Progenitor cell of endocrine pancreas (in vitro differentiated cells): ENCODE results near the gene UBAC2. TPM values are rescaled to one million over a fixed set of nuclear protein-coding genes. Genes with fewer than 3 reads are reported as not detected.
A peak's percentile ranks its signal among the peaks of the same experiment; 100 is the strongest.

ENCODE experiments used
- DNase-seq: peaks from one replicate; pipeline ENCODE4 v3.0.0; 2021; ENCODE audit warnings: low spot score; ENCODE audit not compliant: unreplicated experiment
- H3K27ac Mint-ChIP-seq: 2 replicates; pipeline ENCODE4 v1.8.0; 2021; ENCODE audit warnings: mild to moderate bottlenecking, moderate library complexity, mixed read lengths
- H3K27me3 Mint-ChIP-seq: 2 replicates; pipeline ENCODE4 v1.8.0; 2021; ENCODE audit warnings: mixed read lengths
- H3K36me3 Mint-ChIP-seq: 2 replicates; pipeline ENCODE4 v1.8.0; 2022; ENCODE audit warnings: mixed read lengths; ENCODE audit not compliant: insufficient read depth
- H3K4me1 Mint-ChIP-seq: 2 replicates; pipeline ENCODE4 v1.8.0; 2021; ENCODE audit warnings: low read depth, mixed read lengths
- H3K4me3 Mint-ChIP-seq: 2 replicates; pipeline ENCODE4 v1.8.0; 2021; ENCODE audit warnings: low read depth, mild to moderate bottlenecking, moderate library complexity, mixed read lengths
- H3K9me3 Mint-ChIP-seq: 2 replicates; pipeline ENCODE4 v1.8.0; 2021; ENCODE audit warnings: low read depth, mixed read lengths
- CTCF ChIP-seq: fragments of 200-600 bp; sonication (generic); IDR thresholded peaks from one replicate; pipeline ENCODE4 v1.5.0; 2021; ENCODE audit warnings: antibody characterized with exemption, mild to moderate bottlenecking; ENCODE audit not compliant: unreplicated experiment
- total RNA-seq: library from RNA; stranded (reverse); gene quantifications from 2 replicates; pipeline ENCODE4 v1.2.1, GENCODE V29; 2021

Gene UBAC2
- total RNA-seq, 1 donor from 2014 or later, result 60.6 TPM

- Mint-ChIP-seq H3K36me3 (peaks cover 17% of the 10 kb centered on the region), H3K27ac (peak overlapping the region; percentile 11), H3K4me1 (peaks cover 13% of the 10 kb centered on the region), H3K4me3 (no peak overlapping the region), H3K27me3 (no peaks in the 10 kb centered on the region), H3K9me3 (no peaks in the 10 kb centered on the region)
- no peak for TF ChIP-seq CTCF
- DNase-seq, result no peak
Measured at GRCh38 chr13:99356262-99357091, 155.8 kb downstream of the UBAC2 start.

GRCh38 chr13:99357131-99357596, 156.5 kb downstream of the UBAC2 start:
- H3K27ac Mint-ChIP-seq, result no peak overlapping the region
- H3K4me1 Mint-ChIP-seq, result peaks cover 13% of the 10 kb centered on the region
- peaks cover 18% of the 10 kb centered on the region for H3K36me3 Mint-ChIP-seq
- H3K27me3 Mint-ChIP-seq, result no peaks in the 10 kb centered on the region
- no peak for DNase-seq
- no peak overlapping the region for H3K4me3 Mint-ChIP-seq
- no peak for TF ChIP-seq CTCF
- H3K9me3 Mint-ChIP-seq, result no peaks in the 10 kb centered on the region

GRCh38 chr13:99357941-99358340, 157.3 kb downstream of the UBAC2 start:
- Mint-ChIP-seq H3K4me3 (no peak overlapping the region), H3K4me1 (peaks cover 13% of the 10 kb centered on the region), H3K27ac (no peak overlapping the region), H3K36me3 (peaks cover 15% of the 10 kb centered on the region), H3K27me3 (no peaks in the 10 kb centered on the region), H3K9me3 (no peaks in the 10 kb centered on the region)
- TF ChIP-seq CTCF, result no peak
- DNase-seq, result no peak

GRCh38 chr13:99359528-99359927, 158.9 kb downstream of the UBAC2 start:
- no peak for TF ChIP-seq CTCF
- Mint-ChIP-seq H3K4me1 (peaks cover 13% of the 10 kb centered on the region), H3K27me3 (no peaks in the 10 kb centered on the region), H3K9me3 (no peaks in the 10 kb centered on the region), H3K27ac (peak overlapping the region; percentile 84), H3K36me3 (peaks cover 15% of the 10 kb centered on the region), H3K4me3 (no peak overlapping the region)
- DNase-seq, result no peak

- TF ChIP-seq CTCF, result no peak
- H3K27me3 Mint-ChIP-seq, result no peaks in the 10 kb centered on the region
- DNase-seq, result no peak
- no peak overlapping the region for H3K4me3 Mint-ChIP-seq
- H3K4me1 Mint-ChIP-seq, result peaks cover 13% of the 10 kb centered on the region
- H3K36me3 Mint-ChIP-seq, result peaks cover 13% of the 10 kb centered on the region
- H3K9me3 Mint-ChIP-seq, result no peaks in the 10 kb centered on the region
- H3K27ac Mint-ChIP-seq, result no peak overlapping the region
Measured at GRCh38 chr13:99360696-99361095, 160.0 kb downstream of the UBAC2 start.
